WERI-Rb-1 (cell line): ENCODE measurements around the gene IL20RA.
A peak's percentile ranks its signal among the peaks of the same experiment; 100 is the strongest.
"Not testable (repeated sequence)": the region's sequence is repeated elsewhere in the genome, so short reads cannot be mapped to it uniquely, and the experiment has no call there.

ENCODE experiments used
- DNase-seq: peaks from one replicate; pipeline ENCODE4 v3.0.0-alpha.2; 2020
- H3K27ac ChIP-seq: fragments of 250-450 bp; sonication (Bioruptor Pico); 2 replicates; pipeline ENCODE4 v1.5.1; 2020; ENCODE audit warnings: mild to moderate bottlenecking, moderate library complexity
- H3K27me3 ChIP-seq: fragments of 250-450 bp; sonication (Bioruptor Pico); 2 replicates; pipeline ENCODE4 v1.5.1; 2021; ENCODE audit warnings: mild to moderate bottlenecking, low read depth, moderate library complexity; ENCODE audit not compliant: insufficient read depth, severe bottlenecking
- H3K36me3 ChIP-seq: fragments of 250-450 bp; sonication (Bioruptor Pico); 2 replicates; pipeline ENCODE4 v1.5.1; 2020; ENCODE audit warnings: mild to moderate bottlenecking, moderate library complexity
- H3K4me3 ChIP-seq: 2 replicates; pipeline ENCODE4 v1.5.1; 2011; ENCODE audit warnings: low read depth, mild to moderate bottlenecking, control low read depth, low read length
- H3K9me3 ChIP-seq: fragments of 250-450 bp; sonication (Bioruptor Pico); 2 replicates; pipeline ENCODE4 v1.5.1; 2021; ENCODE audit warnings: mild to moderate bottlenecking, moderate library complexity; ENCODE audit not compliant: severe bottlenecking
- TF ChIP-seq, protein P1 (sequence below): IDR thresholded peaks from 2 replicates; pipeline ENCODE4 v1.5.1; 2011; ENCODE audit warnings: low read depth, mild to moderate bottlenecking, control low read depth, inconsistent platforms, low read length

Gene IL20RA

DNA sequence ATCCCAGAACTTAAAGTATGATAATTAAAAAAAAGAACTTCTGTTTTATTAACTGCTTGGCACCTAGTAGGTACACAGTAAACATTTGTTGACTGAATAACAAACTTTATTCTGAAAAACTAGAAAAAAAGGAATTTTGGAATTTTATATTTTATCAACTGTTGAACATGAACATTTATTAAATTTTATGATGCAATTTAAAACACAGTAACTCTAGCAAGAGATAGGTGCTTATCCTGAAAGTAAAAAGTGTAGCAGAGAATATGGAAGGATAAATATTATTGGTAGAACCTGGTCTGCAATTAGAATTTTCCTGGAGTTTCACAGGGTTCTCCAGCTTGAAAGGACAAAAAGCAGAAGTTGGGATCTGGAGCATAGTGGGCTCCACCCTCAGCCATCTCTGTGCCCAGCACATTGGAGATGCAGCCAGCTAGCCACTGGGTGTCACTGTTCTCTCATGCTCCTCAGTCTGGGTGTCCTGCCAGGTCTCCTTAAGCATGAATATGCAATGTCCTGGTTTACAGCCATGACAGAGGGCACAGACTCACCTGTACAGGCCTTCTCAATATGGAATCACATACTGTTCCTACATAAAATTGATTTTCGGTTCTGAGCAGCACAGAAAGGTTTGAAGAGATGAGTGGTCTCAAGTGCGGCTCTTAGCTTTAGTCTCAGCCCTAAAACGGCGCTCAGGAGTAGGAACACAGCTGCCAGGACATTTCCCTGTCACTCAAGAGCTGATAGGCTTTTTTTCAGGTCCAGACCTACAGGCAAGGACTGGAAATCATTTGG is 31.7 kb upstream of the IL20RA start:
- Histone ChIP-seq H3K27me3 (no peaks in the 10 kb centered on the region), H3K9me3 (no peaks in the 10 kb centered on the region), H3K27ac (no peak overlapping the region), H3K4me3 (no peak overlapping the region), H3K36me3 (no peaks in the 10 kb centered on the region)
- TF ChIP-seq, protein P1, sequence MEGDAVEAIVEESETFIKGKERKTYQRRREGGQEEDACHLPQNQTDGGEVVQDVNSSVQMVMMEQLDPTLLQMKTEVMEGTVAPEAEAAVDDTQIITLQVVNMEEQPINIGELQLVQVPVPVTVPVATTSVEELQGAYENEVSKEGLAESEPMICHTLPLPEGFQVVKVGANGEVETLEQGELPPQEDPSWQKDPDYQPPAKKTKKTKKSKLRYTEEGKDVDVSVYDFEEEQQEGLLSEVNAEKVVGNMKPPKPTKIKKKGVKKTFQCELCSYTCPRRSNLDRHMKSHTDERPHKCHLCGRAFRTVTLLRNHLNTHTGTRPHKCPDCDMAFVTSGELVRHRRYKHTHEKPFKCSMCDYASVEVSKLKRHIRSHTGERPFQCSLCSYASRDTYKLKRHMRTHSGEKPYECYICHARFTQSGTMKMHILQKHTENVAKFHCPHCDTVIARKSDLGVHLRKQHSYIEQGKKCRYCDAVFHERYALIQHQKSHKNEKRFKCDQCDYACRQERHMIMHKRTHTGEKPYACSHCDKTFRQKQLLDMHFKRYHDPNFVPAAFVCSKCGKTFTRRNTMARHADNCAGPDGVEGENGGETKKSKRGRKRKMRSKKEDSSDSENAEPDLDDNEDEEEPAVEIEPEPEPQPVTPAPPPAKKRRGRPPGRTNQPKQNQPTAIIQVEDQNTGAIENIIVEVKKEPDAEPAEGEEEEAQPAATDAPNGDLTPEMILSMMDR, result peak; percentile 93
- DNase-seq, result peak; percentile 79

DNA sequence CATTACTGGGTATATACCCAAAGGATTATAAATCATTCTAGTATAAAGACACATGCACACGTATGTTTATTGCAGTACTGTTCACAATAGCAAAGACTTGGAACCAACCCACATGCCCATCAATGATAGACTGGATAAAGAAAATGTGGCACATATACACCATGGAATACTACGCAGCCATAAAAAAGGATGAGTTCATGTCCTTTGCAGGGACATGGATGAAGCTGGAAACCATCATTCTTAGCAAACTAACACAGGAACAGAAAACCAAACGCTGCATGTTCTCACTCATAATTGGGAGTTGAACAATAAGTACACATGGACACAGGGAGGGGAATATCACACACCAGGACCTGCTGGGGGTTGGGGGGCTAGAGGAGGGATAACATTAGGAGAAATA is 31.0 kb upstream of the IL20RA start:
- H3K27ac ChIP-seq, H3K36me3 ChIP-seq, H3K4me3 ChIP-seq, H3K9me3 ChIP-seq, H3K27me3 ChIP-seq, DNase-seq: not testable (repeated sequence)

DNA sequence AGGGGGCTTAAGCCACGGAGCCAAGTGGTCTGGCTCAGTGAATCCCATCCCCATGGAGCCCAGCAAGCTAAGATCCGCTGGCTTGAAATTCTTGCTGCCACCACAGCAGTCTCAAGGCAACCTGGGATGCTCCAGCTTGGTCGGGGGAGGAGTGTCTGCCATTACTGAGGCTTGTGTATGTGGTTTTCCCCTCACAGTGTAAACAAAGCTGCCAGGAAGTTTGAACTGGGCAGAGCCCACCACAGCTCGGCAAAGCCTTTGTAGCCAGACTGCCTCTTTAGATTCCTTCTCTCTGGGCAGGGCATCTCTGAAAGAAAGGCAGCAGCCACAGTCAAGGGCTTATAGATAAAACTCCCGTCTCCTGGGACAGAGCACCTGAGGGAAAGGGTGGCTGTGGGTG is 25.5 kb upstream of the IL20RA start:
- TF ChIP-seq, protein P1, result no peak
- H3K27ac ChIP-seq, result no peak overlapping the region
- no peaks in the 10 kb centered on the region for H3K9me3 ChIP-seq
- no peaks in the 10 kb centered on the region for H3K27me3 ChIP-seq
- DNase-seq, result no peak
- no peaks in the 10 kb centered on the region for H3K36me3 ChIP-seq
- H3K4me3 ChIP-seq, result no peak overlapping the region

GRCh38 chr6:137067399-137067798 is 22.6 kb upstream of the IL20RA start:
- Histone ChIP-seq H3K9me3 (no peaks in the 10 kb centered on the region), H3K4me3 (no peak overlapping the region), H3K36me3 (no peaks in the 10 kb centered on the region), H3K27me3 (no peaks in the 10 kb centered on the region), H3K27ac (no peak overlapping the region)
- TF ChIP-seq, protein P1, result no peak
- no peak for DNase-seq

DNA sequence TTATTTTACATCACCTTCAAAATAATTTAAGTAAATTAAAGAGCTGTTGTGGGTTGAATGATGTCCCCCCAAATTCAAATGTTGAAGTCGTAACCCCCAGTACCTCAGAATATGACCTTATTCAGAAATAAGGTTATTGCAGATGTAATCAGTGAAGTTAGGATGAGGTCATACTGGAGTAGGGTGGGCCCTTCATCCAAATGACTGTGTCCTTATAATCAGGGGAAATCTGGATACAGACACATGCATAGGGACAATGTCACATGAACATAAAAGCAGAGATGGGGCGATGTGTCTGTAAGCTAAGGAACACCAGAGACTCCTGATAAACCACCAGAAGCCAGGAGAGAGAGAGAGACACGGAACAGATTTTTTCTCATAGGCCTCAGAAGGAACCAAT is 13.3 kb upstream of the IL20RA start:
- DNase-seq, result no peak
- H3K9me3 ChIP-seq, result no peaks in the 10 kb centered on the region
- no peaks in the 10 kb centered on the region for H3K27me3 ChIP-seq
- H3K36me3 ChIP-seq, result no peaks in the 10 kb centered on the region
- no peak overlapping the region for H3K4me3 ChIP-seq
- H3K27ac ChIP-seq, result no peak overlapping the region
- TF ChIP-seq, protein P1, result no peak

DNA sequence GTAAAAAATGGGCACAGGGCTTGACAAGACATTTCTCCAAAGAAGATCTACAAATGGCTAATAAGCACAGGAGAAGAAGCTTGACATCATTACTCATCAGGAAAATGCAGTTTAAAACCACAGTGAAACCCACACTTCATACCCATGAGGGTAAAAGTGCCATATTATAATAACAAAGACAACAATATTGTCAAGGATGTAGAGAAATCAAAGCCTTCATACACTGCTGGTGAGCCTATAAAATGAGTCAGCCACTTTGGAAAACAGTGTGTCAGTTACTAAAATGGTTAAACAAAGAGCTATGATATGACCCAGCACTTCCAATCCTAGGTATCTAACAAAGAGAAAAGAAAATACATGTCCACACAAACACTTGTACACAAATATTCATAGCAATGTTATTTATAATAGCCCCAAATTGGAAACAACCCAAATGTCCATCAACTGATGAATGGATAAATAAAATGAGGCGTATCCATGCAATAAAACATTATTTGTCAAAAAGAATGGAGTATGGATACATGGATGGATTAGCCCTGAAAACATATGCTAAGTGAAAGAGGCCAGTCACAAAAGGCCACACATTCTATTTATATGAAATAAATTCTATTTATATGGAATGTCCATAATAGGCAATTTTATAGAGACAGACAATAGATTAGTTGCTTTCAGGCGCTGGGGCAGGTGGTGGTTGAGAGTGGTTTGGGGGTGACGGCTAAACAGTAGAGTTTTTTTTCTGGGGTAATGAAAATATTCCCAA is 11.5 kb upstream of the IL20RA start:
- Histone ChIP-seq H3K9me3 (no peaks in the 10 kb centered on the region), H3K27me3 (no peaks in the 10 kb centered on the region), H3K27ac (no peak overlapping the region), H3K36me3 (no peaks in the 10 kb centered on the region), H3K4me3 (no peak overlapping the region)
- DNase-seq, result no peak
- TF ChIP-seq, protein P1, result no peak
